SK-N-SH (cell line): ENCODE results near the gene TMEM11. TPM values are rescaled to one million over a fixed set of nuclear protein-coding genes. Genes with fewer than 3 reads are reported as not detected.

ENCODE experiments used
- CTCF ChIA-PET: fragments of 300-600, 350-600 bp; formaldehyde crosslinking; extraction: SDS; loops from one replicate; lab custom pipeline; 2021; lab: Yijun Ruan, JAX
- POLR2A ChIA-PET: fragments of 350-600 bp; sonication (Branson Sonifier 250); formaldehyde crosslinking; extraction: SDS; loops from one replicate; lab custom pipeline; 2020; ENCODE audit warnings: antibody characterized with exemption, inconsistent platforms; lab: Yijun Ruan, JAX
- DNase-seq: peaks from one replicate; pipeline ENCODE4 v3.0.0; 2012
- H2AFZ ChIP-seq: fragments of 200-600 bp; sonication (generic); 2 replicates; pipeline ENCODE4 v1.8.1; 2016; ENCODE audit warnings: antibody characterized with exemption, mild to moderate bottlenecking, low read depth
- H3F3A ChIP-seq: fragments of 200-600 bp; sonication (generic); replicated peaks from 2 replicates; pipeline ENCODE3; 2016; ENCODE audit warnings: antibody characterized with exemption, mild to moderate bottlenecking; ENCODE audit not compliant: insufficient read depth
- H3K27ac ChIP-seq, 2 experiments: fragments of 200-500 bp in 1 of 2; fragments of 200-600 bp in 1 of 2; sonication (Bioruptor generic) in 1 of 2; sonication (generic), shearing (Covaris generic) in 1 of 2; 2 replicates each; pipeline versions ENCODE4 v1.5.1 to v1.6.1; 2014 to 2016; ENCODE audit warnings: low read depth in 2 of 2, inconsistent platforms in 1 of 2, low read length in 1 of 2, mild to moderate bottlenecking in 1 of 2, mixed read lengths in 1 of 2
- H3K27me3 ChIP-seq: fragments of 200-600 bp; sonication (generic), shearing (Covaris generic); 2 replicates; pipeline ENCODE4 v1.6.1; 2016; ENCODE audit warnings: mixed run types; ENCODE audit not compliant: insufficient read depth
- H3K36me3 ChIP-seq, 2 experiments: fragments of 200-500 bp in 1 of 2; fragments of 200-600 bp in 1 of 2; sonication (Bioruptor generic) in 1 of 2; sonication (generic) in 1 of 2; replicated peaks in 1 of 2; 2 replicates each; pipeline versions ENCODE3 to v1.5.1; 2014 to 2016; ENCODE audit warnings: low read length in 1 of 2, mild to moderate bottlenecking in 1 of 2; ENCODE audit not compliant: insufficient read depth in 2 of 2, control insufficient read depth in 1 of 2
- H3K4me1 ChIP-seq, 2 experiments: fragments of 200-500 bp in 1 of 2; fragments of 200-600 bp in 1 of 2; sonication (Bioruptor generic) in 1 of 2; sonication (generic), shearing (Covaris generic) in 1 of 2; 2 replicates each; pipeline versions ENCODE4 v1.5.1 to v1.6.1; 2014 to 2016; ENCODE audit warnings: low read depth in 1 of 2, low read length in 1 of 2, mixed run types in 1 of 2; ENCODE audit not compliant: insufficient read depth in 2 of 2, control insufficient read depth in 1 of 2
- H3K4me2 ChIP-seq: fragments of 200-600 bp; sonication (generic), shearing (Covaris generic); 2 replicates; pipeline ENCODE4 v1.6.1; 2017; ENCODE audit warnings: mixed run types
- H3K4me3 ChIP-seq, 2 experiments: fragments of 200-500 bp in 1 of 2; fragments of 200-600 bp in 1 of 2; sonication (Bioruptor generic) in 1 of 2; sonication (generic), shearing (Covaris generic) in 1 of 2; 2 replicates each; pipeline versions ENCODE4 v1.5.1 to v1.8.1; 2014 to 2016; ENCODE audit warnings: low read depth in 2 of 2, inconsistent platforms in 1 of 2, low read length in 1 of 2, mild to moderate bottlenecking in 1 of 2, mixed read lengths in 1 of 2, moderate library complexity in 1 of 2
- H3K79me2 ChIP-seq: fragments of 200-600 bp; sonication (generic); 2 replicates; pipeline ENCODE4 v1.8.1; 2017; ENCODE audit warnings: mild to moderate bottlenecking; ENCODE audit not compliant: insufficient read depth
- H3K9ac ChIP-seq: fragments of 200-600 bp; sonication (generic); 2 replicates; pipeline ENCODE4 v1.6.1; 2017; ENCODE audit warnings: mixed run types
- H3K9me2 ChIP-seq: fragments of 200-600 bp; sonication (generic); 2 replicates; pipeline ENCODE4 v1.6.1; 2017; ENCODE audit warnings: mixed run types
- H3K9me3 ChIP-seq: fragments of 200-600 bp; sonication (generic); 2 replicates; pipeline ENCODE4 v1.6.1; 2017; ENCODE audit warnings: mixed run types, mild to moderate bottlenecking, moderate library complexity
- H4K20me1 ChIP-seq: fragments of 200-600 bp; sonication (generic); 2 replicates; pipeline ENCODE4 v1.6.1; 2017; ENCODE audit warnings: mild to moderate bottlenecking, mixed run types; ENCODE audit not compliant: insufficient read depth
- ELF1 ChIP-seq: IDR thresholded peaks from 2 replicates; pipeline ENCODE4 v1.4.0; 2012
- EZH2phosphoT487 ChIP-seq: fragments of 200-600 bp; sonication (generic); IDR thresholded peaks from 2 replicates; pipeline ENCODE4 v1.6.1; 2017; ENCODE audit warnings: low read depth, mixed run types, mild to moderate bottlenecking, antibody characterized with exemption, moderate library complexity, borderline replicate concordance
- FOSL2 ChIP-seq: IDR thresholded peaks from 2 replicates; pipeline ENCODE4 v1.4.0; 2012; ENCODE audit warnings: low read depth, mild to moderate bottlenecking, moderate library complexity, borderline replicate concordance
- GATA2 ChIP-seq: sonication (generic); formaldehyde crosslinking; IDR thresholded peaks from 2 replicates; pipeline ENCODE4 v1.5.0; 2020; ENCODE audit warnings: mild to moderate bottlenecking, missing genetic modification reagents
- JUND ChIP-seq: IDR thresholded peaks from 2 replicates; pipeline ENCODE4 v1.4.0; 2012
- NFIC ChIP-seq: IDR thresholded peaks from 2 replicates; pipeline ENCODE4 v1.4.0; 2012; ENCODE audit warnings: borderline replicate concordance
- NRF1 ChIP-seq: IDR thresholded peaks from 2 replicates; pipeline ENCODE4 v1.6.1; 2012; ENCODE audit warnings: low read depth, mild to moderate bottlenecking, low read length
- RCOR1 ChIP-seq: fragments of 150-350 bp; IDR thresholded peaks from 2 replicates; pipeline ENCODE4 v1.6.1; 2017; ENCODE audit warnings: antibody characterized with exemption, low read length
- RFX5 ChIP-seq: IDR thresholded peaks from 2 replicates; pipeline ENCODE4 v1.6.1; 2012; ENCODE audit warnings: mild to moderate bottlenecking, improper control_type of control experiment, low read length
- TCF12 ChIP-seq: IDR thresholded peaks from 2 replicates; pipeline ENCODE4 v1.4.0; 2012
- TEAD4 ChIP-seq: IDR thresholded peaks from 2 replicates; pipeline ENCODE4 v1.4.0; 2012; ENCODE audit warnings: mild to moderate bottlenecking, borderline replicate concordance; ENCODE audit not compliant: insufficient read depth
- WGBS: methylation state at CpG from one replicate; pipeline ENCODE4 v1.1.6; 2017; ENCODE audit warnings: low lambda C conversion rate; 5-methylcytosine and 5-hydroxymethylcytosine counted together
- polyA plus RNA-seq, 3 experiments: library from polyadenylated mRNA; depleted of rRNA; stranded (reverse); fragments of >200 nt; gene quantifications; 2 replicates each; pipeline ENCODE4 v1.2.3, GENCODE V29; 2012
- TF ChIP-seq, protein P1 (sequence below): IDR thresholded peaks from 2 replicates; pipeline ENCODE4 v1.4.0; 2012; ENCODE audit warnings: low read depth
- TF ChIP-seq, protein P2 (sequence below): fragments of 200-600 bp; sonication (generic); IDR thresholded peaks from 2 replicates; pipeline ENCODE4 v1.6.1; 2017; ENCODE audit warnings: antibody characterized with exemption, mild to moderate bottlenecking, moderate library complexity
- TF ChIP-seq, protein P3 (sequence below): IDR thresholded peaks from 2 replicates; pipeline ENCODE4 v1.6.1; 2012; ENCODE audit warnings: mild to moderate bottlenecking, low read depth, low read length, moderate library complexity
- TF ChIP-seq, protein P4 (sequence below): IDR thresholded peaks from 2 replicates; pipeline ENCODE4; 2012

The TMEM11 gene
- polyA plus RNA-seq, 1 of the 3 experiments (the other 2 are of a cell fraction): 52.3 TPM

DNA sequence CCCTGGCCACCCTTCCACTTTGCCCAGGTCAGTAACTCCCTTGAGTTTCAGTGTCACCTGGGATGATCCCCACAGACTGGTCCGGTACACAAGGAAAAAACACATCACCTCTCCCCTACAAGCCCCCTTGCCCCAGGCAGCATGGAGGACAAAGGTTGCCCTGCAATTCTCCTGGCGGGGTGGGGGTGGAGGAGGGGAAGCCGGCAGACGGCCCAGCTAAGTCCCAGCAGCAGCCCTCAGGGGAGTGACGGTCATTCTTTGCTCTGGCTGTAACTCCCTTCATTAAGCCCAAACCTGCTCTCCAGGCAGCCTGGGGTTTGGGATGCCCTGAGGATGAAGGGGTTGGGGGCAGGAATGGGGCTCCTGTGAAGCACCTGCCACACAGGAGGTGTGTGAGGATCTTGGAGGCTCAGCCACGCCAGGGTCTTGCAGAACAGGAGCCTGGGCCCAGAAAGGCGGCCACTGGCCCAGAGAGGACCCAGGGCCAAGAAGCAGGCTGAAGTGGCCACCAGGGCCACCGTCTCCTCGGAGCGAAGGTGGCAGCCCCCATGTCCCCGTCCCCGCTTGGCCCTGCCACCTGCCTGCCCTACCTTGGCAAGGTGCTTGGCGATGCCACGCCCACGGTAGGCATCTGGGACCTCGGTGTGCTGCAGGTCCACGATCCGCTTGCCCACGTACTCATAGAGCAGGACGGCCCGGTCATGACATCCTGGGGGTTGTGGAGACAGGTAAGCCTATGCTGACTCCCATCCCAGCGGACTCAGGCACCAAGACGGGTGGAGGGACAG is 29.7 kb upstream of the TMEM11 start:
- H3K9ac ChIP-seq: no peak overlapping the region
- no peaks in the 10 kb centered on the region for H3K27me3 ChIP-seq
- H3K36me3 ChIP-seq: no peaks in the 10 kb centered on the region
- POLR2A ChIA-PET: no interaction called here
- no peak overlapping the region for H3K4me3 ChIP-seq
- CTCF ChIA-PET: interaction anchor here (1.1 kb wide), 1 partner anchor 124 kb away, joined by 4 read pairs; no protein-coding TSS in a partner anchor
- no peak overlapping the region for H3K27ac ChIP-seq
- TF ChIP-seq, protein P1, sequence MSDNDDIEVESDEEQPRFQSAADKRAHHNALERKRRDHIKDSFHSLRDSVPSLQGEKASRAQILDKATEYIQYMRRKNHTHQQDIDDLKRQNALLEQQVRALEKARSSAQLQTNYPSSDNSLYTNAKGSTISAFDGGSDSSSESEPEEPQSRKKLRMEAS: no peak
- TF ChIP-seq NRF1 (no peak), RFX5 (no peak), NFIC (no peak), FOSL2 (no peak), ELF1 (no peak), RCOR1 (no peak), TCF12 (no peak), GATA2 (CRISPR knock-in tag) (no peak), JUND (no peak), TEAD4 (no peak), EZH2phosphoT487 (no peak)
- TF ChIP-seq, protein P2, sequence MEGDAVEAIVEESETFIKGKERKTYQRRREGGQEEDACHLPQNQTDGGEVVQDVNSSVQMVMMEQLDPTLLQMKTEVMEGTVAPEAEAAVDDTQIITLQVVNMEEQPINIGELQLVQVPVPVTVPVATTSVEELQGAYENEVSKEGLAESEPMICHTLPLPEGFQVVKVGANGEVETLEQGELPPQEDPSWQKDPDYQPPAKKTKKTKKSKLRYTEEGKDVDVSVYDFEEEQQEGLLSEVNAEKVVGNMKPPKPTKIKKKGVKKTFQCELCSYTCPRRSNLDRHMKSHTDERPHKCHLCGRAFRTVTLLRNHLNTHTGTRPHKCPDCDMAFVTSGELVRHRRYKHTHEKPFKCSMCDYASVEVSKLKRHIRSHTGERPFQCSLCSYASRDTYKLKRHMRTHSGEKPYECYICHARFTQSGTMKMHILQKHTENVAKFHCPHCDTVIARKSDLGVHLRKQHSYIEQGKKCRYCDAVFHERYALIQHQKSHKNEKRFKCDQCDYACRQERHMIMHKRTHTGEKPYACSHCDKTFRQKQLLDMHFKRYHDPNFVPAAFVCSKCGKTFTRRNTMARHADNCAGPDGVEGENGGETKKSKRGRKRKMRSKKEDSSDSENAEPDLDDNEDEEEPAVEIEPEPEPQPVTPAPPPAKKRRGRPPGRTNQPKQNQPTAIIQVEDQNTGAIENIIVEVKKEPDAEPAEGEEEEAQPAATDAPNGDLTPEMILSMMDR: no peak
- TF ChIP-seq, protein P3, sequence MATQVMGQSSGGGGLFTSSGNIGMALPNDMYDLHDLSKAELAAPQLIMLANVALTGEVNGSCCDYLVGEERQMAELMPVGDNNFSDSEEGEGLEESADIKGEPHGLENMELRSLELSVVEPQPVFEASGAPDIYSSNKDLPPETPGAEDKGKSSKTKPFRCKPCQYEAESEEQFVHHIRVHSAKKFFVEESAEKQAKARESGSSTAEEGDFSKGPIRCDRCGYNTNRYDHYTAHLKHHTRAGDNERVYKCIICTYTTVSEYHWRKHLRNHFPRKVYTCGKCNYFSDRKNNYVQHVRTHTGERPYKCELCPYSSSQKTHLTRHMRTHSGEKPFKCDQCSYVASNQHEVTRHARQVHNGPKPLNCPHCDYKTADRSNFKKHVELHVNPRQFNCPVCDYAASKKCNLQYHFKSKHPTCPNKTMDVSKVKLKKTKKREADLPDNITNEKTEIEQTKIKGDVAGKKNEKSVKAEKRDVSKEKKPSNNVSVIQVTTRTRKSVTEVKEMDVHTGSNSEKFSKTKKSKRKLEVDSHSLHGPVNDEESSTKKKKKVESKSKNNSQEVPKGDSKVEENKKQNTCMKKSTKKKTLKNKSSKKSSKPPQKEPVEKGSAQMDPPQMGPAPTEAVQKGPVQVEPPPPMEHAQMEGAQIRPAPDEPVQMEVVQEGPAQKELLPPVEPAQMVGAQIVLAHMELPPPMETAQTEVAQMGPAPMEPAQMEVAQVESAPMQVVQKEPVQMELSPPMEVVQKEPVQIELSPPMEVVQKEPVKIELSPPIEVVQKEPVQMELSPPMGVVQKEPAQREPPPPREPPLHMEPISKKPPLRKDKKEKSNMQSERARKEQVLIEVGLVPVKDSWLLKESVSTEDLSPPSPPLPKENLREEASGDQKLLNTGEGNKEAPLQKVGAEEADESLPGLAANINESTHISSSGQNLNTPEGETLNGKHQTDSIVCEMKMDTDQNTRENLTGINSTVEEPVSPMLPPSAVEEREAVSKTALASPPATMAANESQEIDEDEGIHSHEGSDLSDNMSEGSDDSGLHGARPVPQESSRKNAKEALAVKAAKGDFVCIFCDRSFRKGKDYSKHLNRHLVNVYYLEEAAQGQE: no peak
- TF ChIP-seq, protein P4, sequence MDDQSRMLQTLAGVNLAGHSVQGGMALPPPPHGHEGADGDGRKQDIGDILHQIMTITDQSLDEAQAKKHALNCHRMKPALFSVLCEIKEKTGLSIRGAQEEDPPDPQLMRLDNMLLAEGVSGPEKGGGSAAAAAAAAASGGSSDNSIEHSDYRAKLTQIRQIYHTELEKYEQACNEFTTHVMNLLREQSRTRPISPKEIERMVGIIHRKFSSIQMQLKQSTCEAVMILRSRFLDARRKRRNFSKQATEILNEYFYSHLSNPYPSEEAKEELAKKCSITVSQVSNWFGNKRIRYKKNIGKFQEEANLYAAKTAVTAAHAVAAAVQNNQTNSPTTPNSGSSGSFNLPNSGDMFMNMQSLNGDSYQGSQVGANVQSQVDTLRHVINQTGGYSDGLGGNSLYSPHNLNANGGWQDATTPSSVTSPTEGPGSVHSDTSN: no peak
- no peaks in the 10 kb centered on the region for H4K20me1 ChIP-seq
- no peaks in the 10 kb centered on the region; a peak in 1 of 4 replicates for H3K4me1 ChIP-seq
- no peaks in the 10 kb centered on the region for H3F3A ChIP-seq
- DNase-seq: no peak
- no peaks in the 10 kb centered on the region for H3K9me3 ChIP-seq
- H3K79me2 ChIP-seq: no peaks in the 10 kb centered on the region
- no peak overlapping the region for H3K4me2 ChIP-seq
- no peaks in the 10 kb centered on the region for H3K9me2 ChIP-seq
- no peak overlapping the region for H2AFZ ChIP-seq
- WGBS: 83% methylated on average over 16 of the region's 23 CpGs
